SK-N-SH treated with all-trans-retinoic acid at 6 μM for 48 hours (cell line): ENCODE data around the gene NBPF4.

ENCODE experiments used
- ATAC-seq: fragments of 200-7000 bp; cut with Tn5 transposase; 3 replicates; pipeline ENCODE4 v1.9.1; 2020; ENCODE audit warnings: mild to moderate bottlenecking, moderate library complexity
- ARNTL ChIP-seq: fragments of 450-650 bp; formaldehyde crosslinking; IDR thresholded peaks from 2 replicates; pipeline ENCODE4 v1.5.0; 2020; ENCODE audit warnings: low read depth, mild to moderate bottlenecking, moderate library complexity, borderline replicate concordance
- BACH2 ChIP-seq: fragments of 250-450 bp; sonication (Bioruptor Pico); IDR thresholded peaks from 2 replicates; pipeline ENCODE4 v1.9.0; 2021; ENCODE audit warnings: mild to moderate bottlenecking, borderline replicate concordance
- CREB5 ChIP-seq: fragments of 250-450 bp; sonication (Bioruptor Pico); IDR thresholded peaks from 2 replicates; pipeline ENCODE4 v1.5.1; 2020; ENCODE audit warnings: low read depth, mild to moderate bottlenecking, moderate library complexity
- CSDC2 ChIP-seq: fragments of 250-450 bp; sonication (Bioruptor Pico); IDR thresholded peaks from 2 replicates; pipeline ENCODE4 v1.5.0; 2020; ENCODE audit warnings: mild to moderate bottlenecking, moderate library complexity
- CSRNP3 ChIP-seq: fragments of 250-450 bp; sonication (Bioruptor Pico); IDR thresholded peaks from 2 replicates; pipeline ENCODE4 v1.5.1; 2021; ENCODE audit warnings: mild to moderate bottlenecking, moderate library complexity
- GLIS3 ChIP-seq: fragments of 250-450 bp; sonication (Bioruptor Pico); IDR thresholded peaks from 2 replicates; pipeline ENCODE4 v1.5.0; 2020; ENCODE audit warnings: mild to moderate bottlenecking, moderate library complexity
- ISL1 ChIP-seq: fragments of 250-450 bp; sonication (Bioruptor Pico); IDR thresholded peaks from 2 replicates; pipeline ENCODE4 v2.1.2; 2022; ENCODE audit warnings: mild to moderate bottlenecking, moderate library complexity
- PATZ1 ChIP-seq: fragments of 250-450 bp; sonication (Bioruptor Pico); IDR thresholded peaks from 2 replicates; pipeline ENCODE4 v1.8.0; 2020; ENCODE audit warnings: mild to moderate bottlenecking, moderate library complexity, borderline replicate concordance
- RARB ChIP-seq: fragments of 250-450 bp; sonication (Bioruptor Pico); IDR thresholded peaks from 2 replicates; pipeline ENCODE4 v1.8.0; 2021; ENCODE audit warnings: mild to moderate bottlenecking, moderate library complexity
- SNAI2 ChIP-seq: fragments of 250-450 bp; sonication (Bioruptor Pico); IDR thresholded peaks from 2 replicates; pipeline ENCODE4 v1.5.0; 2020; ENCODE audit warnings: mild to moderate bottlenecking, moderate library complexity
- TCF4 ChIP-seq: fragments of 250-450 bp; sonication (Bioruptor Pico); IDR thresholded peaks from 2 replicates; pipeline ENCODE4 v1.8.0; 2021; ENCODE audit warnings: mild to moderate bottlenecking, moderate library complexity, borderline replicate concordance
- TOX ChIP-seq: fragments of 250-450 bp; sonication (Bioruptor Pico); IDR thresholded peaks from 2 replicates; pipeline ENCODE4 v1.8.0; 2021; ENCODE audit warnings: mild to moderate bottlenecking, moderate library complexity, borderline replicate concordance
- TSHZ2 ChIP-seq: fragments of 250-450 bp; sonication (Bioruptor Pico); IDR thresholded peaks from 2 replicates; pipeline ENCODE4 v1.5.0; 2020; ENCODE audit warnings: mild to moderate bottlenecking, moderate library complexity
- ZFP3 ChIP-seq: fragments of 250-450 bp; sonication (Bioruptor Pico); IDR thresholded peaks from 2 replicates; pipeline ENCODE4 v1.5.0; 2020; ENCODE audit warnings: mild to moderate bottlenecking, moderate library complexity
- ZFP30 ChIP-seq: fragments of 450-650 bp; formaldehyde crosslinking; IDR thresholded peaks from 2 replicates; pipeline ENCODE4 v1.5.0; 2022; ENCODE audit warnings: mild to moderate bottlenecking, moderate library complexity
- ZNF565 ChIP-seq: fragments of 450-650 bp; formaldehyde crosslinking; conservative IDR thresholded peaks from 2 replicates; pipeline ENCODE4 v1.5.0; 2020; ENCODE audit warnings: low read depth, mild to moderate bottlenecking, moderate library complexity
- ZNF8 ChIP-seq: fragments of 450-650 bp; formaldehyde crosslinking; IDR thresholded peaks from 2 replicates; pipeline ENCODE4 v1.5.0; 2020; ENCODE audit warnings: mild to moderate bottlenecking, moderate library complexity

NBPF4 gene

GRCh38 chr1:108199781-108200686 lies 43.8 kb downstream of the NBPF4 start, which contains the start of gene SLC25A24:
TSS of gene SLC25A24 (minus strand) at chr1:108200343. CDS start at chr1:108200138, 205 bp downstream.
- peak; percentile 93 for ATAC-seq
- TF ChIP-seq TSHZ2 (CRISPR knock-in tag) (peak; percentile 22; the same call in 1 of the 2 replicates), TCF4 (CRISPR knock-in tag) (no peak), ZNF565 (0 out of 2 replicates have a peak, but pooled peaks have one; percentile 50)
- TF ChIP-seq, all 23 proteins: peak for 2

GRCh38 chr1:108199201-108199691 lies 44.6 kb downstream of the NBPF4 start:
- TF ChIP-seq TCF4 (CRISPR knock-in tag), result no peak
- TF ChIP-seq ISL1, result 0 out of 2 replicates have a peak, but pooled peaks have one; percentile 27

GRCh38 chr1:108194051-108194450 lies 49.8 kb downstream of the NBPF4 start:
- no peak for TF ChIP-seq ZFP30 (CRISPR knock-in tag)
- no peak for TF ChIP-seq CREB5 (CRISPR knock-in tag)
- no peak for TF ChIP-seq SNAI2 (CRISPR knock-in tag)
- no peak for TF ChIP-seq TCF4 (CRISPR knock-in tag)
- TF ChIP-seq ZNF565, result no peak
- TF ChIP-seq GLIS3 (CRISPR knock-in tag), result no peak
- no peak for TF ChIP-seq ARNTL (CRISPR knock-in tag)
- TF ChIP-seq ZFP3 (CRISPR knock-in tag), result no peak
- TF ChIP-seq TSHZ2 (CRISPR knock-in tag), result no peak
- TF ChIP-seq PATZ1 (CRISPR knock-in tag), result no peak
- TF ChIP-seq ZNF8 (CRISPR knock-in tag), result no peak
- no peak for TF ChIP-seq BACH2 (CRISPR knock-in tag)
- TF ChIP-seq RARB, result no peak
- ATAC-seq, result no peak

More at GRCh38 chr1:108199201-108199691, 44.6 kb downstream of the NBPF4 start:
- peak; percentile 37 for ATAC-seq

GRCh38 chr1:108193333-108193732 lies 50.5 kb downstream of the NBPF4 start:
- no peak for ATAC-seq
- no peak for TF ChIP-seq CSDC2 (CRISPR knock-in tag)
- TF ChIP-seq TSHZ2 (CRISPR knock-in tag), result no peak
- TF ChIP-seq BACH2 (CRISPR knock-in tag), result no peak
- TF ChIP-seq CSRNP3, result no peak
- TF ChIP-seq ZNF8 (CRISPR knock-in tag), result peak; percentile 47; the same call in 1 of the 2 replicates
- no peak for TF ChIP-seq SNAI2 (CRISPR knock-in tag)
- TF ChIP-seq TOX (CRISPR knock-in tag), result no peak
- TF ChIP-seq PATZ1 (CRISPR knock-in tag), result no peak
